Measurements from ENCODE around the gene RIN3.

RIN3 gene

DNA sequence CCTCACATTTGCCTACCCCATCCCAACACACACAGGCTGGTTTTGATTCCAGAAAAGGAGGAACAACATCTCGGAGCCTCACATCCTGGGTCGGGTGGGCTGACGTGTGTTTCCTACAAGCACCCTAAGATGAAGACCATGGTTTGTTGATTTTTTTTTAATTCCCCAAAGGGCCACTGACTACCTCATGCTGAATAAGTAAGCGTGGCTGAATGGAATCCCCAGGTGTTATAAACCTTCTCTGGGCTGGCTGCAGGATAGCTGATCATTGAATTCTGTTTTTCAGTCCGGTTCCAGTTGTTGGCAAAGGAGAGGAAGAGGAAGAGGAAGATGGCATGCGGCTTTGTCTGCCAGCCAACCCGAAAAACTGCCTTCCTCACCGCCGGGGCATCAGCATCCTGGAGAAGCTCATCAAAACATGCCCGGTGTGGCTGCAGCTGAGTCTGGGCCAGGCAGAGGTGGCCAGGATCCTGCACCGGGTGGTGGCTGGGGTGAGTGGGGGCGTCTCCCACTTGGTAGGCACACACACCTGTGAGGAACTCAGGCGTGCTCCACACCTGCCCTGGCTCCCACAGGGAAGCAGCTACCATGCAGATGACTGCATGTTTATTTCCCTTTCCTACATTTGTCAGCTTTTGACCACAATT, 42.0 kb downstream of the RIN3 start:
- DNase-seq (ENCODE audit: low read depth) = no peak

GRCh38 chr14:92556255-92556741, 42.7 kb downstream of the RIN3 start:
- DNase-seq (ENCODE audit: low read depth) = no peak

DNA sequence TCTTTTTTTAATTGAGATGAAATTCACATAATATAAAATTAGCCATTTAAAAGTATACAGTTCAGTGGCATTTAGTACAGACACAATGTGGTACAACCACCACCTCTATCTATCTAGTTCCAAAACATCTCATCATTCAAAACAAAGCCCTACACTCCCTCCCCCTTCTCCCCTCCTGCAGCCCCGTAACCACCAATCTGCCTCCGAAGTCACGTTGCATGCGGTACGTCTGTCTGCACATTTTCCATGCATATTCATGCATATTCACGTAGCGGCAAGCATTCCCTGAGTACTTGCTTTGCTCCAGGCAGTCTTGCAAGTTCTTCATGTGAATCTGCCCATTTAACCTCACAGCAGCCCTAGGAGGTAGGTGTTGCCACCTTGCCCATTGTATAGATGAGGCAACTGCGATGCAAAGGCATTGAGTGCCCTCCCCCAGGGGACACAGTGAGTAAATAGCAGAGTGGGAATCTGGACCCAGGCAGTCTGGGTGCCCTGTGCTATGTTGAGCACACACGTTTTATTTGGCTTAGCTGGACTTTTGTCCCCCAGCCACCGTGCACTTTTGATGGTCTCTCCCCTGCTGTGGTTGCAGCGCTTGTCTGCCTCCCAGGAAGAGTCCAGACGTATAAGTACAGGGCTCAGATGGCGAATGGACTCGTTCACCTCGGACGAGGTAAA, 43.4 kb downstream of the RIN3 start:
- DNase-seq (ENCODE audit: low read depth) = no peak

DNA sequence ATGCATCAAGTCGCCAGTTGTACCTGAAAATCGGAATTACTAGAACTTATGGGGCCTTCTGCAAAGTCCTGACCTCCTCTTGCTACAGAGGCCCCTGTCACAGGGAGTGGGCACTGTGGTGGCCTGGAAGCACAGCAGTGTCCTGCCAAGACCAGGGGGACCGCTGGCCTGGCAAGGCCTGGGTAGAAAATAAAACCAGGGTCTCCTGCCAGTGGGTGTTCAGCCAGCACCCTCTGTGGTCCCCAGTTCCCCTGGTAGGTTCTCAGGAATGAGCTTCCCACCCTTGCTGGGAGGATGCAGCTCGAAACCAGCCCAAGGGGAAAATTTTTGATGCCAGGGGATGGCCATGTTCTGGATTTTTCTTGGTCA, 43.9 kb downstream of the RIN3 start:
- DNase-seq (ENCODE audit: low read depth) = no peak

- no peak for DNase-seq (ENCODE audit: low read depth)
Measured at GRCh38 chr14:92558319-92558718, 44.7 kb downstream of the RIN3 start.

DNA sequence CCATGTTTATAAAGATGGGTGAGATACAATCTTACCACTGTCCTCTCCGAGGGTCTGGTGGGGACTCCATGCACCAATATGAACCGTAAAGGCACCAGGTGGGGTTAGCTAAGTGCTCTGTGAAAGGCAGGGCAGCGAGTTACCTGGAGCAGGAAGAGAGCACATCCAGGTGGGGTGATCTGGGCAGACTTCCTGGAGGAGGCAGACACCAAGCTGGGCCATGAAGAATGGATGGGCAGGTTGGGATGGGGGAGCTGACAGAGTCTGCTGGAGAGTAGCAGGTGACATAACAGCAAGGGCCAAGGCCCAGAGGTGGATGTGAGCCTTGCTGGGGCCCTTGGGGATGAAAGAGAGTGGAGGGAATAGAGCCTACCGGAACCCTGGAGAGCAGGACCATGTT, 45.9 kb downstream of the RIN3 start:
- DNase-seq (ENCODE audit: low read depth) = no peak

DNA sequence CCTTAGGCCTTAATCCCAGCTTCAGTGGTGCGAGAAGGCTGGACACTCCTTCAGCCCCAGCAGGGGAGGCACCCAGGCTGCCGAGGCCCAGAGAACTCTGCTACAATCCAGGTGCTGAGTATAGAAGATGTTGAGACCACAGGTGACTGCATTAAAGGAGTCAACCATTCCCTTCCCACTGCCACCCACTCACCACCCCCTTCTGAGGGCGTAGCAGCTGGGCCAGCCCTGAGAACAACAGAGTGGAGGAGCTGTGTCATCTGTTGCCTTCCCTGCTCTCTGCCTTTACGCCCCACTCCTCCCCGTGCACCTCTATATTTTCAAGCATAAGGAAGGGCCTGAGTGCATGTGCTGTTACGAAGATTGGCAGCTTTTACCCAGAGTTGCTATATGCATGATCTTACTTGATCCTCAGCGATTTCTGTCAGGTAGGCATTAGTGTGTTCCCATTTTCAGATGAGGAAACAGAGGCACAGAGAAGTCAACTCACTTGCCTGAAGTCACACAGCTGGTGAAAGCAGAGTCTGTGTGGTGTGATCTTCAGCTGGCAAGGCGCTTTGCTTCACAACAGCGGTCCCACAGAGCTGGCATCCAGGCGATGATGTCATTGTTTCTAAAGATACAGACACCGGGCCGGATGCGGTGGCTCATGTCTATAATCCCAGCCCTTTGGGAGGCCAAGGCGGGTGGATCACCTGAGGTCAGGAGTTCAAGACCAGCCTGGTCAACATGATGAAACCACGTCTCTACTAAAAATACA, 46.7 kb downstream of the RIN3 start:
- no peak for DNase-seq (ENCODE audit: low read depth)

DNA sequence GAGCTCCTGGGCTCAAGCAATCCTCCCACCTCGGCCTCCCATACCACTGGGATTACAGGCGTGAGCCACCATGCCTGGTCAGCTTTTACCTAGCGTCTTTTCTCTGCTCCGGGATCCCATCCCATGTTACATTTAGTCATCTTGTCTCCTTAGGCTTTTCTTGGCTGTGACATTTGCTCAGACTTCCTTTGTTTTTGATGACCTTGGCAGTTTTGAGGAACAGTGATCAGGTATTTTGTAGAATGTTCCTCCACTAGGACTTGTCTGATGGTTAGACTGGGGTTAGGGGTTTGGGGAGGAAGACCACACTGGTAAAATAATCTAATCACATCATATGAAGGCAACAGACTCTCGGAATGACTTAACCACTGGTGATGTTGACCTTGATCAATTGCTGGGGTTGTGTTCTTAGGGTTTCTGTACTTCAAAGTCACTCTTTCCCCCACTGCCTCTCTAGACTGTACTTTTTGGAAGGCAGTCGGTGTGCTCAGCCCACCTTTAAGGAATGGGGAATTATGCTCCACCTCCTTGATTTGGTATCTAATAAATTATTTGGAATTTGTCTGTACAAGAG, 48.4 kb downstream of the RIN3 start:
- no peak for DNase-seq (ENCODE audit: low read depth)

DNA sequence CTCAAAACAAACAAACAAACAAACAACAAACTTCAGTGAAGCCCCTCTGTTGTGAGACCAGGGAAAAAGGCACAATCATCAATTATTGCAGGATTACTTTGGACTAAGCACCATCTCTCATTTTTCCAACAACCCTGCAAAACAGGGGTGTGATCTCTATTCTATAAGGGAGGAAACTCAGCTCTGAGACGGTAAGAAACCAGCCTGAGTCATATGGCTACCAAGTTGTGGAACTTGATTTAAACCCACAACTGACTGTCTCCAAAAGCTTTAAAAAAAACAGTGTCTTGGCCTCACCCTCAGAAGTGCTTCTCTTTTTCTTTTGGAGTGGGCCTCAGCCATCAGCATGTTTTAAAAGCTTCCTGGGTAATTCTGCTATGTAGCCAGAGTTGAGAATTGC, 49.8 kb downstream of the RIN3 start:
- peak; percentile 57 for DNase-seq (ENCODE audit: low read depth)

GRCh38 chr14:92563765-92564285, 50.2 kb downstream of the RIN3 start:
- no peak for DNase-seq (ENCODE audit: low read depth)

- no peak for DNase-seq (ENCODE audit: low read depth)
Measured at GRCh38 chr14:92564344-92565039, 50.9 kb downstream of the RIN3 start.

DNA sequence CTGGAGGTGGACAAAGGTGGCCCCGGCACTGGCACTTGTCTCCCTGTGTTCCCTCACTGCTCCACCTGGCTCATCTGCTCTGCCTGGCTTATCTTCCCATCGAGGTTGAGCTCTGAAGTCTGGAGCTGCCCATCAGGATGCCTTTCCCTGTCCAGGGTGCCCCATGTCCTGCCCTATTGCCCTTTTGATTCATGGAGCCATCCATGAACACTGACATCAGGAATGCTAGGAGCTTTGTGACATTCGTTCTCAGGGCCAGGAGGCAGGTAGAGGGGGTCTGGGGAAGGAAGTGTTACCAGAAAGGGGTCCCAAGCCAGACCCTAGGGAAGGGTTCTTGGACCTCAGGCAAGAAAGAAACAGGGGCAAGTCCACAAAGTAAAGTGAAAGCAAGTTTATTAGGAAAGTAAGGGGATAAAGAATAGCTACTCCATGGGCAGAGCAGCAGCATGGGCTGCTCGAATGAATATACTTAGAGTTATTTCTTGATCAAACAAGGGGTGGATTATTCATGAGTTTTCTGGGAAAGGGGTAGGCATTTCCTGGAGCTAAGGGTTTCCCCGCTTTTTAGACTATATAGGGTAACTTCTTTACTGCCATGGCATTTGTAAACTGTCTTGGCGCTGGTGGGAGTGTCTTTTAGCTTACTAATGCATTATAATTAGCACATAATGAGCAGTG, 51.6 kb downstream of the RIN3 start:
- DNase-seq (ENCODE audit: low read depth) = no peak

- no peak for DNase-seq (ENCODE audit: low read depth)
Measured at GRCh38 chr14:92565718-92566115, 52.1 kb downstream of the RIN3 start.

GRCh38 chr14:92567173-92567725, 53.7 kb downstream of the RIN3 start:
- no peak for DNase-seq (ENCODE audit: low read depth)

GRCh38 chr14:92568621-92569479, 55.3 kb downstream of the RIN3 start:
- no peak for DNase-seq (ENCODE audit: low read depth)

GRCh38 chr14:92570674-92571262, 57.2 kb downstream of the RIN3 start:
- DNase-seq (ENCODE audit: low read depth) = no peak

DNA sequence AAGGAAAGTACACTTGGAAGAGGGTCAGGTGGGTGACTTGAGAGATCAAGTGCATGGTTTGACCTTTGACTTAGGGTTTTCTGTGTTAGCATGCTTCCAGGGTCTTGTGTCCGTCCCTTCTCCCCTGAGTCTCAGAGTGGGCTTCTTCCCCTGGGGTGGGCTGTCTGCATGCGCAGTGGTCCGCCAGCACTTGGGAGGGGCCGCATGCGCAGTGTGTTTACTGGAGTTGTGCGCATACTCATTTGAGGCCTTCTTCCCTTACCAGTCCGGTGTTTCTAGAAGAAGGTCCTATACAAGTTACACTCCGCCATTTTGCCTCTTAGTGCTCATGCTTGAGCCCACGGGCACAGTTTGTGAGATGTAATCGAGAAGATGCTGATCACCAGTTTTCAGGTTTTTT, 58.5 kb downstream of the RIN3 start:
- DNase-seq (ENCODE audit: low read depth) = no peak

- DNase-seq (ENCODE audit: low read depth) = no peak
Measured at GRCh38 chr14:92573761-92574498, 60.3 kb downstream of the RIN3 start.
